GM19238 (cell line): Measurements from ENCODE around the gene KIF26A.

Source experiments
- DNase-seq: peaks from one replicate; pipeline ENCODE4 v3.0.0; 2011; ENCODE audit warnings: low spot score; ENCODE audit not compliant: insufficient read length

The KIF26A gene

DNA sequence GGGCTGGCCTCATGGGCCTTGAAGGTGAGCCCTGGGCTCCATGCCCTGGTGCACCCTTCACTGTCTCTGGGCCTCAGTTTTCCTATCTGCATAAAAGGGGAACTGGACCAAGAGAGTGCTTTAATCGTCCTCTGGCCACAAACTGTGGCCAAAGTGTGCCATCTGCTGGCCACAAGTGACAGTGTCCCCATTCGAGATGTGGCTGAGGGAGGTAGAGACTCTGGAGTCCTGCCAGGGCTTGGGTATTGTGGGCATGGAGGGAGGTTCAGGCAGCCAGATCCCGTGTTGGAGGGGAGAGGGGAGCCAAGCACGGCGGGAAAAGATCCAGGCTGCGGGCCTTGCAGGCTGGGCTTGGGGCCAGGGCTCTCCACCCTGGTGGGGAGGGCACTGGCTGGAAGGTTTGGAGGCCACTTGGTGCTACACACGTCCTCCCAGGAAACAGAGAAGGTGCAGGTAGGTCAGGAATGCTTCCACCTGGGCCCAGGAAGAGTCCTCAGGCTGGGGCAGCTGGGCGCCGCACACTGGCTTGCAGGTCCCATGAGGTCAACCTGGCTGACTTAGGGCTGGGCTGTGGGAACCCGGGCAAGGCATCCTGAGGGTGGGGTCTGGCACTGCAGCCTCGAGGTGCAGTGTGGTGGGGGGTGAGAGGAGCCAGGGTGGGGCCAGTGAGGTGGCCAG, 7.3 kb upstream of the KIF26A start:
- no peak for DNase-seq

DNA sequence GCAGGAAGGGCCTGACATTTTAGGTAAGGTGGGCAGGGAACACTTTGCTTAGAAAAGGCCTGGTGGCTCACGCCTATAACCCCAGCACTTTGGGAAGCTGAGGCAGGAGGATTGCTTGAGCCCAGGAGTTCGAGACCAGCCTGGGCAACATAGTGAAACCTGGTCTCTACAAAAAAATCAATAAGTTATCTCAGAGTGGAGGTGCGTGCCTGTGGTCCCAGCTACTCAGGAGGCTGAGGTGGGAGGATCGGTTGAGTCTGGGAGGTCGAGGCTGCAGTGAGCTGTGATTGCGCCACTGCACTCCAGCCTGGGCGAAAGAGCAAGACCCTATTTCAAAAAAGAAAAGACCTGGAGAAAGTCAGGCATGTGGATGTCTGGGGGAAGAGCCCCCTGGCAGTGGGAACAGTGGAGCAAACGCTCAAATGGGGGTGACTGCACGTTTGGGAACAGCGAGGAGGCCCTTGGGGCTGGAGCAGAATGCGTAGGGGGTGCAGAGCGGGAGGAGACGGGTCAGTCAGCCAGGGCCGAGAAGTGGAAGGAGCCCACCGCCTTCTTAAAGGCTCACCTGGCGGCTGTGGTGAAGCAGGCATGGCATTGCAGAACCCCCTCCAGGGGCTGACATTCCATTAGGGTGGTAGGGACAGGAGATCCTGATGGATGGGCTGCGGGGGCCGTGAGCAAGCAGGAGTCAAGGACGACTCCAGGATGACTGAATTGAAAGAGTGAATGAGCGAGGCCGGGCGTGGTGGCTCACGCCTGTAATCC, 6.2 kb upstream of the KIF26A start:
- no peak for DNase-seq

DNA sequence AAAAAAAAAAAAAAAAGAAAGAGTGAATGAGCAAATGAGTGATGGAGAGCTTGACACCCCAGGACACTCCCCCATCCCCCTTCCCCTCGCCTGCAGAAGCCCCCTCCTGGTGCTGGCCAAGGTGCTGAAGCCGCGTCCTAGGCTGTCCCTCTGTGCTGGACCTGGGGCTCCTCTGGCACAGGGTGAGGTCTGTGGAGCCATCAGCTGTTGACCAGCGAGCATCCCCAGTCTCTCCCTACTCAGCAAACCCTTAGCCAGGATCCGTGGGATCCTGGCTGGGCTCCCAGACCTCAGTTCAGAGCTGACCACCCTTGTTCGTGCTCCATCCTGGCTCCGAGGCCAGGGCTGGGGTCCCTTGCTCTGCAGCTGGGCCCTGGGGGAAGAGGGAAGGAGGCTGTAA, 5.4 kb upstream of the KIF26A start:
- no peak for DNase-seq

DNA sequence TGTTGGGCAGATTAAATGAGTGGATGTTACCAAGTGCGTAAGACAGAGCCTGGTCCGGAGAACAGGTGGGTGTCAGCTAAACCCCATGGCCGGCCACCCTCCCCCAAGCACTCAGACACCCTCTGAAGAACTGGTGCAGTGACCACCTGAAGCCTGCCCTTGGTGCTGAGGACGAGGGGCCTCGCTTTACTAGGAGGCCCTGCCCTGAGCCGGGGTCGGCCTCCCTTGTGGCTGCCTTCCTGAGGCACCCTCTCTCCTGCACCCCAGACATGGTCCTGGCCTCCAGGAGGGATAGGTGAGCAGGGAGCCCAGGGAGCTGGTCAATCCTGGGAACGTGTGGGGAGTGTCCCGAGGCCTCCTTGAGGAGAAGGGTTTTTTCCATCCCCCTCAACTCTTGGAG, 4.9 kb upstream of the KIF26A start:
- DNase-seq = no peak

DNA sequence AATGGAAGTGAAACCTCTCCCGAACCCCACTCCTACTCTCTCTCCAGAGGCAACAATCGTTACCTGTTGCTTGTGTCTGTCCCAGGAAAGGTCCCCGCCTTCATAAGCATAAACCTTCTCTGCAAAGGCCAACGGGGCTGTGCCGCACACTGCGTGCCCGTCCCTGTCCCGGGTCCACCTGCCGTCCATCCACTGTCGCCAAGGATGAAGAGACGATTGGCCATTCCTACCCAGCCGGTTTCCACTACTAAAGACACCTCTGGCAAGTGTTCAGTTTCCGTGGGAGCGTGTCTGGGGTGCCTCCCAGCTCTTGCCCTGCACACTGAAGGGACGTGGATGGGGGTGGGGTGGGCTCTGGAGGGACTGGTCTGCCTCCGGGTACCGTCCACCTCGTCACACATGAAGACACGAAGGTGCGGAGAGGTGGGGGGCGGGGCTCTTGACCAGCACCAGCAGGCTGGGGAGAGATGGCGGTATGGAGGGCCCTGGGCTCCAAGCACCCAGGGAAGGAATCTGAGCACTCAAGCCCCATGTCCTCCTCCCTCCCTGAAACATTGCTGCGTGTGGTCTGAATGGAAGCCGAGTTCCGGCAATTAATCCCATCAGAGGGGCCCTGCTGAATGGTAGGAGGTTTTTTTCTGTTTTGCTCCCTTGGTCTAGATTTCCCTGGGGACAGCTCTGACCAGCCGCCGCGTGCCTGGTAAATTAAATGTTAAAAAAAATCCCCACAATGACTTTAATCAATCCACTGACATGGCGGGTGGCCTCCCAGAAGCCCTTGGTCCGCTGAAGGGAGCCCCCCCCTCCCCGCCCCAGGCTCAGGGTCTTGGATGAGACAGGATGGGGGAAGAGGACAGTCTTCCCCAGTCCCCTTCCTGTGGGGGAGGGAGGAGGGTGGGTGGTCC, 4.1 kb upstream of the KIF26A start:
- DNase-seq = no peak

DNA sequence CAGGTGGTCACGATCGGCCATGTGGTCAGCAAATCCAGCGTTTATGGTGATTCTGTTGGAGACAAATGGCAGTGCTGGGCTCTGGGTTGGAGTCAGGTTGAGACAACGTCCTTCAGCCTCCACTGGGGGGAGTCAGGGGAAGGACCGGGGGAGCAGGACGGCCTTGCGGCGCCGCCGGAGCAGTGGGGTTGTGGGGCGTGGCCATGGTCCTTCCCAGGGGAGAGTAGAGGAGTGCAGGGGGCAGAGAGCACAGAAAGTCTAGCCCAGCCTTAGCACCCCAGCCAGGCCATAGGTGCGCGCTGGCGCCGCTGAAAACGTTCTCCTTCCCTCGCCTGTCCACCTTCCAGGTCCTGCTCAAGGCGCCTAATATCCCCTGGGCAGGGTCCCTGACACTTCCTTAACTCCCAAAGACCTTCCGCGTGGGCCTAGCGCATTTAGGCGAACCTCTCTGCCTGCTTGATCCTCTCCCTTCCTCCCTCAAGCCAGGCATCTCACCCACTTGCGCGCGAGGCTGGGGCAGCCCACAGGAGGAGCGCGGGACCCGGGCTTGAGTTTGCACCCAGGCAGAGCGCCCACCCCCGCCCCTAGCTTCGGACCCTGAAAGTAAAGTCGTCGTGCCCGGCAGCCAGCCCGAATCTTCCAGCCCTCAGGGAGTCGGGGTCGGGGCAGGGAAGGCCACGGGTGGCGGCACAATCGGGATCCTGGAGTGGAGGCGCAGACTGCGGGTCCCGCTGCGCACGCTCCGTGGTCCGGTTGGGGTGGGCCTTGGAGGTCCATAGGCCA, 3.1 kb upstream of the KIF26A start:
- no peak for DNase-seq

DNA sequence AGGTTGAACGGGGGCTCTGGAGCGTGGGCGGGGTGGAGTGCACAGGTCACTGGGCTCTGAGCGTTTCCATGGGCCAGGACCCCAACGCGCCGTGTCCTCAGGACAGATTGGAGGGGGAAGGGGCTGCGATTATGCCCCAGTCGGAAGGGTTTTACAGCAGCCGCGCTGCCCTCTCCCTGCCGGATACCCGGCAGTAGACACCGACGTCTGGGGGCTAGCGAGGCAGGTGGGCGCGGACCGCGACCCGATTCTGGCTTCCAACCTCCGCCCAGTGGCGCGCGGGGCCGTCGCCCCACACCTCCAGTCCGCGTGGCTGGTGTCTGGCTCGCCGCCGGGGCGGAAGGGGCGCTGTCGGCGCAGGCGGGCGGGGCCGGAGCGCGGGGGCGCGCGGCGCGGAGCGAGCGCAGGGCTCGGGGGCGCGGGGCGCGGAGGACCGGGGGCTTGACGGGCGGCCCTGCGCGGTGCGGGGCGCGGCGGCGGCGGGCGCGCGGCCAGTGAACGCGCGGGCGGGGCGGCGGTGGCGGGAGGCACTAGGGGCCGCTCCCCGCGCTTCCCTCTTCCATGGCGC, 2.4 kb upstream of the KIF26A start:
- no peak for DNase-seq

DNA sequence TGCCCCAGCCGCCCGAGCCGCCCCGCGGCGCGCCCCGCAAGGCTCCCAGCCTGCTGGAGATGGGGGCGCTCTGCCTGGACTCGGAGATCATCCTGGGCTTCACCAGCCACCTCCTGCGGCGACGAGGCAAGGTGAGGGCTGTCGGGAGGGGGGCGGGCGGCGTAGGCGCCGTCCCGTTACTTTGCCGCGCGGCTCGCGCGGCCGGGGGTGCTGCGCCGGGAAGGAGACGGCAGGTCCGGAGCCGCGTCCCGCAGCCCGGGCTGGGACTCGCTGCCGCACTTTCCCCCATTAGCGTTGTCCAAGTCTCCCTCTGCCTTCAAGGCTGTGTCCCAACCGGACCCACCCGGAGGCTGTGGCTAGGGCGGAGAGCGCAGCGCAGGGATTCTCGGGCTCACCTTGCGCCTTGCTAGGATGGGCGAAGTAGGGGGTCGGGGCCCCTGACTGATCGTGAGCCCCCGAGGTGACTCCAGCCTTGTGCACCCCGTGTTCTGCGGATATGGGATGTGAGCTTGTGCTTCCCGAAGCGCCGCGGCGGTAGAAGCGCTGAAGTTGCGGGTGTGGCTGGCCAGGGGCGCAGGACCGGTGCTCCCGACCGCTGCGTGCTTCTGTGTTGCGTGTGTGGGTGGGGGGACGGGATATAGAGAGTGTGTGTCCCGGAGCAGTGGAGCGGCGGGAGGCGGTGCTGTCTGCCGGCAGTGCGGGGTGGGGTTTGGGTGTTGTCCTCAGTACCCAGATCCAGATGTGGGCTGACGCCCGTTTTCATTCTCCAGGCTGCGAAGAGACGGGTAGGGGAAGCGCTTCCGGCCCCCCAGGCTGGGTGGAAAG, 1.7 kb upstream of the KIF26A start:
- DNase-seq = no peak

DNA sequence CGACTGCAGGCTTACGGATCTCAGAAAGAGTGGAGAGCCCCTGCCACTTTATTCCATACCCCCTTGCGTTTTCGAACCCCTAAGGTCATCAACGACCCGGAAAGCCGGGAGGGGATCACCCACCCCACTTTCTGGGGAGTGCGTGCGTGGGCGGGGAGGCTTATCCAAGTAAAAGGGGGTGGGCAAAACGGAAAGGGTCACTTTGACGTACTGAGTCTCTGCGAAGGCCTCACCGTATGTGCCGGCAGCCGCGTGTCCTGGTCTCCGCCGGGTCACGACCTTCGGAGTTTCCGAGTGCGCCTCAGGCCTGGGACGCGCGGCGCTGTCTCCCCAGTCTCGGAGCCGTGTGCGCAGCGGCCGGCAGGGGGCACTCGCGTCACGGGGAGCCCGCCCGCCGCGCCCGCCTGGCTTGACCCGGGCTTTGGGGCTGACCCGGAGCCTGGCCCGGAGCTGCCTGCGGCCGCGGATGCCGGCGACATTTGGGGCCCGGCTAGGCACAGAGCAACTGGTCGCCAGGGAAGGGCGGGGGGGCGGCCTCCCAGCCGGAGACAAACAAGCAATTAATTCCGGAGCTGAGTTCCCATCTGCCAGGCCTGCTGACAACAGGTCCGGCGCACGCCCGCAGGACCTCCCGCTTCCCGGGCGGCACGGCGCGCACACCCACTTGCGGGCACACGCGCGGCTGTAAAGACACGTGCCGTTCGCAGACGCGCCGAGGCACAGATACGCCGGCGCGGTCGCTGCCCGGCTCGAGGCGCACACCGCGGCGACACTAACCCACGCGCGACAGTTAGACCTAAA, 890 bp upstream of the KIF26A start:
- DNase-seq = peak; percentile 85

DNA sequence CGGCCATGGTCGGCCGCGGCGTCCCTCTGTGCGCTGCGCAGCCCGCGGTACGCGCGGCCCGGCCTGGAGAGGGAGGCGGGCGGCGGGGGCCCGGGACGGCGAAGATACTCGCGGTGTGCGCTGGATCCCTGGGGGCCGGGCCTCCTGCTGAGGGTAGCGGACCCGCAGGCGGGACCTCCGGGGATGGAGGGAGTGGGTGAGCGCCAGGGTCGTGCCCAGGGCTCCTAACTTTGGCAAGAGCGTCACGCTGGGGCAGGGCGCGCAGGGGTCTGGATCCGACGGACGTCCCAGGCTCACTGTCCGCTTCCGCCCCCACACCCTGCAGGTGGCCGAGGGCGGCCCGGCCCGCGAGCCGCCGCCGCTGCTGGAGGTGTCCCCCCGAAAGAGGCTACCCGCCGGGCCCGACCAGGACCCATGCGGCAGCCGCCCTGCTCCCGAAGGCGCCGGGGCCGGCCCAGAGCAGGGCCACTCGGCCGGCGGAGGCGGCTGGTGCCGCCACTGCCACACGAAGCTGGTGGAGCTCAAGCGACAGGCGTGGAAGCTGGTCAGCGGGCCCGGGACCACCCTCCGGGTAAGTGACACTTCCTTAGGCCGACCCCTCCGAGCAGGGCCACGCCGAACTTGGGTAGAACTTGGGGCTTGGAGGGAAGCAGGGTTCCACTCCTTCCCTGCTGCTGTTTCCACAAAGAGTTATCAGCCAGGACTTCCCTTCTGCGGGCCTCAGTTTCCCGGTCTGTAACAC, 502 bp downstream of the KIF26A start:
- no peak for DNase-seq

DNA sequence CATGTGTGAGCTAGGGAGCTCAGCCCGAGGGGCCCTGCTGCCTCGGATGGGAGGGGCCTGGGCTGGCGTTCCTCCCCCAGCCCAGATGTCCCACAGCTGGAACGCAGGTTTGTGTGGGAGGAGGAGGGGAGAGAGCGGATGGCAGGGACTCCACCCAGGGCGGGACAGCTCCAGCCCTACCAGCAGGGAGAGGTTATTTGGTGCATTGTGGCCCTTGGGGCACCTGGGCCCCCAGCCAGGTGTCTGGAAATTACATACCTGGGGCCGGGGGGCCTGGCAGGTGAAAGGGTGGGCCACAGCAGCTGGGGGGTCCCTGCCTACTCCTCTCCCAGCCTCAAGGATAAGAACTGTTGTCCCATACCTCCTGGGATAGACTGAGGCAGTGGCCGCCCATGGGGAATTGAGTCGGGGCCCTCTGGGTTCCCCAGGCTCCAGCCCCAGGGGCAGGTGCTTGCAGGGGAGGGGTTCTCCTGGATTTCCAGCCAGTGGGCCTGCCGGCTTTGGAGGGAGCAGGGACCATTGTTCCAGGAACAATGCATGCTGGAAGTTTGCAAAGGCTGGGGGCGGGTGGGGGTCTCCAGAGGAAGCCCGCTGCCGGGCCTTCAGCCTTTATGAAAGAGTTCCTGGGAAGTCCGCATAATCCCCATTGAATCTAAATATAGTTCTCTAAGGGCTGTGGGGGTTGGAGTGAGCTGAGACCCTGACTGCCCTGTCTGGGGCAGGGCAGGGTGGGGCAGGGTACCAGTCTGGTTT, 1.2 kb downstream of the KIF26A start:
- no peak for DNase-seq

DNA sequence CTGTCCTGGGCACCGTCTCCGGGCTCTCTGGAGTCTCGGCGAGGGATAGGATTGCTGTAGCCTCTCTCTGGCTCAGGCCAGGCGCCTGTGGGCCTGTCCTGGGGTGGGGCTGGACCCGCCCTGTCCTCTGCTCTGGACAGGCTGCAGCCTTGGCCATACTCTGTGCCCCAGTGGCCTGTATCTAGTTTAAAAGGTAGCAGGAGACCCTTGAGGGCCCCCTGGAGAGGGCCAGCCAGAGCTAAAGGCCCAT, 1.8 kb downstream of the KIF26A start:
- DNase-seq = no peak

DNA sequence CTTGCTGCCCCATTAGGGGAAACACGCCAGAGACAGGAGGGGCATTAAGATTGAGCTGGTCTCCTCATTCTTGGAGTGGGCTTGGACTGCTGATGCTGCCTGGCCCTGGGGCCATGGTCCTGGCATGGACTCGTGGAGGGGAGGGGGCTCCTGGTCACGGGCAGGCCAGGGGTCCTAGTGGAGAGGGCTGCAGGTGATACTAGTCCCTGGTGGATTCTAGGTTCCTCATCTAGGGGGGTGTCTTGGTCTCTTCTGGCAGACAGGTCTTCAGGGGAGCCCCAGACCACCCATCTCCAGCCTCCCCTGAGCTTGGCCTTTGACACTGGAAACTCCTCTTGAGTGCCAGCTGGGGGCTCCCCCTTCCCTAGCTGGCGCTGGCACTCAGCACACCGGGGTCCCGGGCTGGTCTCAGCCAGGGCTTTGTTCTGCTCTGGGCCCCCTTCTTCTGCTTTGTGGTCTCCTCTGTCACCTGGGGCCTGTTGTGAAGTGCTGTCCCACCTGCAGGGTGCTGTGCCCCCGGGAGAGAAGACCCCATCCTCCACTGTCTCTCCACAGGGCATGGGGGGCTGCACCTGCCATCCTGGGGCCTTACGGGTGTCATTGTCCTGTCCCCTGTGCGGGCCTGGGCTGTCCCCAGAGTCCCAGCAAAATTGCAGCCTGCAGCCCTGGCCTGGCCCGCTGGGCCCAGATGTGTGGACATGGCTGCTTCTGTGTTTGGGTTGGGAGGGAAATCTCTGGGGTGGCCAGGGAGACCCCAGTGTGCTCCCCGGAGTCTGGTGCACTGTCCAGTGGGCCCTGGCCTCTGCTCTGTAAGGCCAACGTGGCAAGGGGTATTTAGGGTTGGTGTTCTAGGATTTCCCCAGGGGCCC, 2.3 kb downstream of the KIF26A start:
- no peak for DNase-seq

DNA sequence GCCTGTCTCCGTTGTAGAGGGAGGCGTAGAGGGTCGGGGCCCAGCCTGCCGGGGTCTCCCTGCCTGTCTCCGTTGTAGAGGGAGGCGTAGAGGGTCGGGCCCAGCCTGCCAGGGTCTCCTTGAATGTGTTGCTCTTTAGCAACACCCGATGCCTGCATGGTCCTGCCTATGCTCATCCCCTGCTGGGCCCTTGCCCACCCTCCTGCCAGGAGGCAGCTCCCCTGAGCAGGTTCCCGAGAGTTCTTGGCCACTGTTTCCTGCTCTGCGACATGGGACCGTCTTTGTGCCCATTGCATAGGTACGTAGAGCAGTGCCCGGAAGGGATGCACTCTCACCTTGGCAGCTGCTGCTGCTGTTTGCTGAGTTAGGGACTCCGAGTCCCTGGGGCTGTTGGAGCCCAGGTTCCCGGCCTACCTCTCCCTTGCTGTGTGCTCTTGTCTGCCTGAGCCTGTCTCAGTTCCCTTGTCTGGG, 3.3 kb downstream of the KIF26A start:
- no peak for DNase-seq

DNA sequence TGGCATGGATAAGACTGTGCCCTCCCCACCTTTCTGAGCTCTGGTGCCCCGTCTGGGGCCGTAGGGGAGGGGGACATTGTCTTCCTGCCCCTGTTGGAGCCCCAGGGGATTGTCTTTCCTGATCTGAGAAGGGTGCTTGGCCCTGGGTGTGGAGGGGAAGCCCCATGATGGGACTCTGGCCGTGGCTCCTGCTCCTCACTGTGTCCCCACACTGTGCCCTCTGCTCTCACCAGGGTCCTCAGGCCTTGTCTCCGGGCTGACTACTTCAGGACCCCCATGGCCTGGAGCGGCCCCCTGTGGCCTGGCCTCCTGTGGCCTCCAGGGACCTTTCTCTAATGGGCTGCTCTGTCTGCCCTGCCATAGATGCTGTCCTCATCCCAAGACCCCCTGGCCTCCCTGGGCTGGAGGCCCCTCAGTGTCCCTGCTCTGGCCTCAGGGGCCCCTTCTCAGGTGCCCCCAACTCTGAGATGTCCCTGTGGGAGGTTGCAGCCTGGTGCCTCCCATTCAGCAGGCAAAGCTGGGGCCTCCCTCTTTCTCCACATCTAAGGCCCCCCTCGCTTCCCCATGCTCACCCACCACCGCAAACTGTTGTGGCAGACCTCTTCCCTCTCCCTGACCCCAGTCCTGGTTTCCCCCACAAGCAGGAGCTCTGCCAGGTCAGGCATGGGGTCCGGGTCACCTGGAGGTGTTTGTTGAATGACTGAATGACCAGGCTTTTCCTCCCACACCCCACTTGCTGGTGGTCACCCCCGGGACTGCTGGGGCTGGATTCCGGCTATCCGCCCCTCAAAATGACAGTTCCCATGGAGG, 4.0 kb downstream of the KIF26A start:
- DNase-seq = no peak

DNA sequence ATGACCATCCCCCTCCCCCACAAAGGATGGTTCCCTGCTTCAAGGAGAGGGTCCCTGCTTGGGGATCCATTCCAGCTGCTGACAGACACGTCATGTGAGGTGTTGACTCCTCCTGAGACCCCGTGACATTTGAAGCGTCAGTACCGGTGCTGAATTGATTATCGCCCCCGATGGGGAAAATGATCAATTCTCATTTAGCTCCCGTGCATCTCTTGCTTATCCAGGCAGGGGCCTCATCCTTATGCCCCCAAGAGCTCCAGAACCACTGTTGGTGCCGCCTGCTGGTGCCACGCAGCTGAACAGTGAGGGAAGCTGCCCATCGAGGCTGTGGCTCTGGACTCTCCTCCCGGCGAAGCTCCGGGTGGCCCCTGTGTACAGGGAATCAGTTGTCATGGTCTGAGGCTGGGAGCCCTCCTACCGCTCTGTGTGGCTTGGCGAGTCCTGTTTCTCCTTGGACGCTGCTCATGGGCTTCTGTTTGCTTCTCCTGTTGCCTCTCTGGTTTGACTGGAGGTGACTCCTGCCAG, 4.6 kb downstream of the KIF26A start:
- no peak for DNase-seq
